ENCODE measurements around the gene SPOCK1.

SPOCK1 gene

DNA sequence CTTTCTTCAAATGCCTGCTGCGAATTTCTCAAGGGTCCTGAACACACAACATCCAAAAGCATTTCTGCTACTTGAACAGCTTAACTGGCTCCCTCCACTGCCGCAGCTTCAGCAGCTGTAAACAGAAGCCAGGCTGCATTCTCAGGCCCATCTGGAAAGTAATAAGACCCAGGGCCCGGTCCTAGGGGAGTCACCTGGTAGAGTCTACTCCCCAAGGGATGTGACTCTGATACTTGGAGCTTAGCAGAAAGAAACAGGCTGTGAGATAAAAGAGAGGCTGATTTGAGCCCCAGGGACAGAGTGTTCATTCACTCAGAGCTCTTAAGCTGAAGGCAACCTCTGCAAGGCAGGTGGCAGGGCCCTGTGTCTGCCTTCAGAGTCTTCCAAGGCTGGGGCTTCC, 356.8 kb downstream of the SPOCK1 start:
- no peak for DNase-seq

DNA sequence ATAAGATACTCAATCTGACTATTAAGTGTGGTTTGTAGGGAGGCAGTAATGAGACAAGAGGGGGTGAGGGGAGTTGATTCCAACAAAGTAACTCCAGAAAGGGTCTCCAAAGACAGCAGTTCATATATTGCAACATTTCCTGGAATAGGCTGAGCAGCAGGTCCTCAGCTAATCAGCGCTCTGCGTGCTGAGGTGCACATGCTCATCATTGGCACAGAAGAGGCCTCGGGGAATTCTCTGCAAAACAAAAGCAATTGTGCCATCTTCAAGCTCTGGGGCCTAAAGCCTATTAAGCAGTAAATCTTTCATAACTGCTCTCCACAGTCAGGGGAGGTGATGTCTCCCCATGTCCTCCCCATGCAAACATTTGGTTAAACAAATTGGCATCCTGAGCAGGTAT, 357.3 kb downstream of the SPOCK1 start:
- no peak for DNase-seq

- DNase-seq = no peak
Observed at GRCh38 chr5:137136991-137137632, 362.0 kb downstream of the SPOCK1 start.

- DNase-seq = no peak
Observed at GRCh38 chr5:137134920-137135532, 364.1 kb downstream of the SPOCK1 start.

DNA sequence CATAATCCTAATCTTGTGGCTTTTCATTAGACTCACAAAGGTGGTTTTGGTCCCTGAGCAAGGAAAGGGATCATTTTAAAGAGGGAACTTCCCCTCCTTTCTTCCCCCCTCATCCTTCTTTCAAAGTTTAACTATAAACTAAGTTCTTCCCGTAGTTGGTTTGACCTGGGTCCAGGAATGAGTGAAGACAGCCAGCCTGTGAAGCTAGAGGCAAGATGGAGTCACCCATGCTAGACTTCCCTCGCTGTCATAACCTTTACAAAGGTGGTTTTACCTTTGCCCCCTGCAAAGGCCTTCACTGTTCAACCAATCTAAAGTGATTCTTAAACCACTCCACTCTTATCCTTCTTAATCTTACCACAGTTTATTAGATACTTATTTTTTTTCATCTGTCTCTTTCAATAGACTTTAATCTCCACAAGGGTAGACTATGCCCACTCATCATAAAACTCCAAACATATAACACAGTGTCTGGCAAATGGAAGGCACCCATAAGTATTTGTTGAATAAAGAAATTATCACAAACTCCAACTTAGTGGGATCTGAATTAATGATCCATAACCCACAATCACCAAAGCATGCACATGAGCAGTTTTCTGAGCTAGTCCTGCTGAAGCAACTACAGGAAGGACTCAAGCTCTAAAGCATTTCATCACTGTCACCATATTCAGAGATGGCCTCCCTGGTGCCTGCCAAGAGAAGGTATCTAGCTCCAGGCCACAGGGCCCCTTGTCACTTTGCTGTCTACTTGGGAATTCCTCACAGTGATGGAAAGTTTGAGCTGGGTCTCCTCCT, 369.0 kb downstream of the SPOCK1 start:
- no peak for DNase-seq

DNA sequence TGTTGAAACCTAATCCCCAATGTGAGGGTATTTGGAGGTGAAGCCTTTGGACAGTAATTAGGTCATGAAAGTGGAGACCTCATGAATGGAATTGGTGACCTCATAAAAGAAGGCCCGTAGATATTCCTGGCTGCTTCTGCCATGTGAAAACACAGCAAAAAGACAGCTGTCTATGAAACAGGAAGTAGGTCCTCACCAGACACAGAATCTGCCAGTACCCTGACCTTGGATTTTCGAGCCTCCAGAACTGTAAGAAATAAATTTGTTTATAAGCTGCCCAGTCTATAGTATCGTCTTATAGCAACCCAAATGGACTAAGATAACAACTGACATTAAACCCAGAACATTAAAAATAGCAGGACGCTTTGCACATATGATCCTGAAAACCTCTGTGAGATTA, 371.1 kb downstream of the SPOCK1 start:
- DNase-seq = no peak

- DNase-seq = no peak
Observed at GRCh38 chr5:137126829-137127228, 372.3 kb downstream of the SPOCK1 start.

GRCh38 chr5:137122558-137122957, 376.6 kb downstream of the SPOCK1 start:
- no peak for DNase-seq

GRCh38 chr5:137122075-137122474, 377.1 kb downstream of the SPOCK1 start:
- DNase-seq = no peak

DNA sequence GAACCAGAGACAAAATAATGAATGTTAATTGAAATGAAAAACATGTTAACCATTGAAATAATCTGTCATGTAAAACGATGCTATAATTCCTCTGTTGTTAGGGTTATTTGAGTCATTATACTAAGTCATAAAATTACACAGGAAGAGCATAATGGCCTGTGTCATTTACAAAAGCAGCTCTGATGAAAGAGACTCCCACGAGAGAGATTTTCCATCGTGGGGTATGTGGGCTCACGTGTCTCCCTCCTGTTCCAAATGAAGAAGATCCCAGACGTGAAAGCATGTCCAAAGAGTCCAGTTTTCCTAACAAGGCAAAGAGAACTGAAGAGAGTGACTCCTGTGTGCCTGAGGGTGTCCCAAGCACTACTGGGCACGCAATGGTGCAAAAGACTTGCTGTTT, 379.8 kb downstream of the SPOCK1 start:
- DNase-seq = no peak

- no peak for DNase-seq
Observed at GRCh38 chr5:137118629-137119028, 380.5 kb downstream of the SPOCK1 start.

DNA sequence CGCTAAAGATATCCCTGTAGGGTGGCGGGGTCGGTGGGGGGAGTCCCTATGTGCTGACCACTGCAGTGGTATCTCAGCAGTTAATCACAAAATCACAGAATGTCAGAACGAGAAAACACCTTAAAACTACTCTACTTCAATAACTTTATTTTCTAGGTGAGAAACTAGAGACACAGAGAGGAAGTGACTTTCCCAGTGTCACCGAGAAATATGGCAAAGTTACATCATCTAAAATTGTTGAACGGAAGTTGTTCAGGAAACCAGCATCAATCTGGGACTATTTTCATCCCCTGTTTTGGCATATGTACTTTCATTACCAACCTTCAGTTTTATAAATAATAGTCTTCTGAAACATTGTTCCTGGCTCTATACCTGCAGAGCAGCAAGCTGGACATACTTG, 384.0 kb downstream of the SPOCK1 start:
- DNase-seq = no peak

DNA sequence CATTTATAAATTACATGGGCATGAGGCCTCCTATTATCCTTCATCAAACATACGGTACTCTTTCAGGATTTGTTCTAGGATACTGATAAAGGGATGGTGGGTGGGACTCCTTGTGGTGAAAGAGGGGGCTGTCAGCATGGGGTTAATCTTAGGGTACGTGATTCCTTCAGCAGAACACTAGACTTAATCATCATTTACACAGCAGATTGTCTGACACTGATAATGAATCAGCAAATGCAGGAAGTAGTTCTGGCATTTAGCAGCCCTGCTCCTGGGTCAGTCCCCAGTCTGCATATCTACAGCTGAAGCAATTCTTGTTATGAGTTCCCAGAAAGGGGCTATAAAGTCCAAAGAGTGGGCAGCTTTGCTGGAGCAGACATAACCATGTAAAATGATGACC, 384.6 kb downstream of the SPOCK1 start:
- peak; percentile 9 for DNase-seq

GRCh38 chr5:137113939-137114338, 385.2 kb downstream of the SPOCK1 start:
- DNase-seq = no peak

GRCh38 chr5:137113161-137113560, 386.0 kb downstream of the SPOCK1 start:
- no peak for DNase-seq

DNA sequence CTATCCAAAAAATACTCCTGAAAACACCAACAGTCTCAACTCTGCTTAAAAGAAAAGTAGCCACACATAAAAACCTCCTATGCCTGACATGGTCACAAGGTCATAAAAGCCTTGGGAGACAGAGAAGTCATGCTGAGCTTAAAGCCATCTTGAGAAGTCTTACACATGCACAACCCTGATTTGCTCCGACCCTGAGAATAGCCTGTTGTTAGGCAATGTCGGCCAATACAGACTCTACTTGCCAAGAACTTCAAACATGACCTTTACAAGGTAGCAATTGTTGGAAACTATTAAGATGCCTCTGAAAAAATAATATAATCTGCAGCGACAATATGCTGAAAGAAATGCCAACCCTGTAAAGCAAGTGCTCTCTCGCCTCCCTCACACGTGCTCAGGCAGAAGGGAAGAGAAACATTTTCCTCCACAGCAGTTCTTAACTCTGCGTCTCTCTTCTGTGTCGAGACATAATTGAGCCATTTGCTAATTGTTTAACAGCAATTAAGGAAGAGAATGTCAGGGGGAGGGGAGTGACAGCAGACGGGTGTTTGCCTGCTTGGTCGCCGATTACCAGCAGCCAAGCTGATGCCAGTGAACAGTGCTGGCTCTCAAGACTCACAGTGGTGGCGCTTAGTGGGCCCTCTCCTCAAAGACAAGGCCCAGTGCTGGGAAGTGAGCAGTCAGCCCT, 393.6 kb downstream of the SPOCK1 start:
- no peak for DNase-seq

- DNase-seq = no peak
Observed at GRCh38 chr5:137101544-137101943, 397.6 kb downstream of the SPOCK1 start.

GRCh38 chr5:137099651-137100050, 399.5 kb downstream of the SPOCK1 start:
- no peak for DNase-seq

- no peak for DNase-seq
Observed at GRCh38 chr5:137098663-137099062, 400.5 kb downstream of the SPOCK1 start.

GRCh38 chr5:137098238-137098637, 400.9 kb downstream of the SPOCK1 start:
- no peak for DNase-seq

- no peak for DNase-seq
Observed at GRCh38 chr5:137097203-137097602, 401.9 kb downstream of the SPOCK1 start.

GRCh38 chr5:137096149-137097103, 402.7 kb downstream of the SPOCK1 start:
- DNase-seq = no peak
